T-helper 1 cell treated with Interleukin-12 subunit alpha and Interleukin-12 subunit beta and Interleukin-4 antibody, amounts not matched to agents 30 μg/mL and 1 μg/mL, for 36 hours (primary cell): ENCODE results near the gene FCHO1.

Experiments
- H3K27ac Mint-ChIP-seq: one replicate; pipeline ENCODE4 v1.8.0; 2021; ENCODE audit warnings: mild to moderate bottlenecking, mixed read lengths
- H3K27me3 Mint-ChIP-seq: one replicate; pipeline ENCODE4 v1.8.0; 2021; ENCODE audit warnings: low read depth, mixed read lengths
- H3K36me3 Mint-ChIP-seq: one replicate; pipeline ENCODE4 v1.8.0; 2021; ENCODE audit warnings: low read depth, mixed read lengths
- H3K4me1 Mint-ChIP-seq: one replicate; pipeline ENCODE4 v1.8.0; 2021; ENCODE audit warnings: low read depth, mixed read lengths
- H3K4me3 Mint-ChIP-seq: one replicate; pipeline ENCODE4 v1.8.0; 2021; ENCODE audit warnings: mild to moderate bottlenecking, moderate library complexity, mixed read lengths
- H3K9me3 Mint-ChIP-seq: one replicate; pipeline ENCODE4 v1.8.0; 2021; ENCODE audit warnings: mixed read lengths

Gene FCHO1

GRCh38 chr19:17832443-17833208, 81.3 kb downstream of the FCHO1 start:
- Mint-ChIP-seq H3K9me3 (no peaks in the 10 kb centered on the region), H3K4me1 (peaks cover 23% of the 10 kb centered on the region), H3K36me3 (peaks cover 64% of the 10 kb centered on the region), H3K27ac (no peak overlapping the region), H3K4me3 (no peak overlapping the region), H3K27me3 (no peaks in the 10 kb centered on the region)

GRCh38 chr19:17834350-17835181, 83.3 kb downstream of the FCHO1 start:
- no peak overlapping the region for H3K27ac Mint-ChIP-seq
- H3K36me3 Mint-ChIP-seq: peaks cover 73% of the 10 kb centered on the region
- H3K4me1 Mint-ChIP-seq: peaks cover 22% of the 10 kb centered on the region
- H3K4me3 Mint-ChIP-seq: no peak overlapping the region
- no peaks in the 10 kb centered on the region for H3K9me3 Mint-ChIP-seq
- H3K27me3 Mint-ChIP-seq: no peaks in the 10 kb centered on the region

GRCh38 chr19:17835182-17836006, 84.1 kb downstream of the FCHO1 start:
- peaks cover 20% of the 10 kb centered on the region for H3K4me1 Mint-ChIP-seq

GRCh38 chr19:17836530-17836929, 85.3 kb downstream of the FCHO1 start:
- Mint-ChIP-seq H3K4me3 (no peak overlapping the region), H3K9me3 (no peaks in the 10 kb centered on the region), H3K4me1 (peaks cover 23% of the 10 kb centered on the region), H3K36me3 (peaks cover 69% of the 10 kb centered on the region), H3K27me3 (no peaks in the 10 kb centered on the region), H3K27ac (peak overlapping the region; percentile 63)

More at GRCh38 chr19:17835182-17836006, 84.1 kb downstream of the FCHO1 start:
- peaks cover 71% of the 10 kb centered on the region for H3K36me3 Mint-ChIP-seq
- no peak overlapping the region for H3K4me3 Mint-ChIP-seq
- H3K27ac Mint-ChIP-seq: peak overlapping the region; percentile 32
- H3K27me3 Mint-ChIP-seq: no peaks in the 10 kb centered on the region
- no peaks in the 10 kb centered on the region for H3K9me3 Mint-ChIP-seq

- Mint-ChIP-seq H3K27ac (no peak overlapping the region), H3K9me3 (no peaks in the 10 kb centered on the region), H3K4me1 (peaks cover 21% of the 10 kb centered on the region), H3K27me3 (no peaks in the 10 kb centered on the region), H3K36me3 (peaks cover 64% of the 10 kb centered on the region), H3K4me3 (no peak overlapping the region)
Observed at GRCh38 chr19:17837972-17838371, 86.7 kb downstream of the FCHO1 start.
